MM.1S (cell line): ENCODE measurements around the gene MARK3.

Experiments
- CTCF ChIP-seq: fragments of 300-600 bp; sonication (generic); IDR thresholded peaks from 2 replicates; pipeline ENCODE4 v1.5.1; 2016; ENCODE audit warnings: antibody characterized with exemption, low read length, mixed read lengths
- EZH2 ChIP-seq: fragments of 300-600 bp; sonication (generic); optimal IDR thresholded peaks from 2 replicates; pipeline ENCODE3; 2017; ENCODE audit warnings: low read depth, mild to moderate bottlenecking, antibody characterized with exemption, low read length, mixed read lengths
- EZH2phosphoT487 ChIP-seq: fragments of 300-600 bp; sonication (generic); IDR thresholded peaks from 2 replicates; pipeline ENCODE4 v1.6.1; 2018; ENCODE audit warnings: antibody characterized with exemption, low read length

DNA sequence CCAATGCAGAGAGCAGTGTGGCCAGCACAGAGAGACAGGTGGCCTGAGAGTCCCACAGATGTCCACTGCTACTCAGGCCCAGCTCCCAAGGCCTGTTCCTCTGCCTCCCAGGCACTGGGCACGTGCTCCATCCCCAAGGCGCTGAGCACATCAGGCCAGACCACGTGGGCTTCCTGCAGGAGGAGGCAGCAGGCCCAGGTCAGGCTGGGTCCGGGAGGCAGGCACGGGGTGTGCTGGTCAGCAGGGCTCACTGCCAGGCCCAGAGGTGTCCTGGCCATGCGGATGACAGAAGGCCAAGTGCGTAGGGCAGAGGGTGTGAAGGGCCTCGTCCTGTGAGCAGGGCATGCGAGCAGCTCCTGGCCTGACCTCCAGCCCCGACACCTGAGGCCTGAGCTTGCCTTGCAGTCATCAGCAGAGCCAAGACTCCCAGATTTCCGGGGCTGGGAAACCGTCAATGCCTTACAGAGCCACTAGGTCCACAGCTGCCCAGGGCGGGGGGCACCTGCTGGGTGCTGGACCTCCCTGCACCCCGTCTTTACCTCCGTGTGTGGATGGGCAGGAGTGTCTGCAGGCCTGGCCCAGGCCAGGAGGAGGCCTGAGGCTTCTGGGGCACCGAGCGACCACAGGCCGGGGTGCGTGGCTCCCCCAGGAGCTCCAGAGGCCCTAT is 158.6 kb downstream of the MARK3 start:
- no peak for TF ChIP-seq CTCF
- no peak for TF ChIP-seq EZH2
- no peak for TF ChIP-seq EZH2phosphoT487
